ENCODE data around the gene PDGFD.

The PDGFD gene

GRCh38 chr11:103944251-103944940, 219.6 kb downstream of the PDGFD start:
- TF ChIP-seq, protein P1, sequence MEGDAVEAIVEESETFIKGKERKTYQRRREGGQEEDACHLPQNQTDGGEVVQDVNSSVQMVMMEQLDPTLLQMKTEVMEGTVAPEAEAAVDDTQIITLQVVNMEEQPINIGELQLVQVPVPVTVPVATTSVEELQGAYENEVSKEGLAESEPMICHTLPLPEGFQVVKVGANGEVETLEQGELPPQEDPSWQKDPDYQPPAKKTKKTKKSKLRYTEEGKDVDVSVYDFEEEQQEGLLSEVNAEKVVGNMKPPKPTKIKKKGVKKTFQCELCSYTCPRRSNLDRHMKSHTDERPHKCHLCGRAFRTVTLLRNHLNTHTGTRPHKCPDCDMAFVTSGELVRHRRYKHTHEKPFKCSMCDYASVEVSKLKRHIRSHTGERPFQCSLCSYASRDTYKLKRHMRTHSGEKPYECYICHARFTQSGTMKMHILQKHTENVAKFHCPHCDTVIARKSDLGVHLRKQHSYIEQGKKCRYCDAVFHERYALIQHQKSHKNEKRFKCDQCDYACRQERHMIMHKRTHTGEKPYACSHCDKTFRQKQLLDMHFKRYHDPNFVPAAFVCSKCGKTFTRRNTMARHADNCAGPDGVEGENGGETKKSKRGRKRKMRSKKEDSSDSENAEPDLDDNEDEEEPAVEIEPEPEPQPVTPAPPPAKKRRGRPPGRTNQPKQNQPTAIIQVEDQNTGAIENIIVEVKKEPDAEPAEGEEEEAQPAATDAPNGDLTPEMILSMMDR (IDR thresholded peaks at IDR 0.05) = no peak
- no peak overlapping the region for H3K27ac ChIP-seq
- no peak for DNase-seq (ENCODE audit: low spot score)
- no peak overlapping the region for H3K4me3 ChIP-seq

DNA sequence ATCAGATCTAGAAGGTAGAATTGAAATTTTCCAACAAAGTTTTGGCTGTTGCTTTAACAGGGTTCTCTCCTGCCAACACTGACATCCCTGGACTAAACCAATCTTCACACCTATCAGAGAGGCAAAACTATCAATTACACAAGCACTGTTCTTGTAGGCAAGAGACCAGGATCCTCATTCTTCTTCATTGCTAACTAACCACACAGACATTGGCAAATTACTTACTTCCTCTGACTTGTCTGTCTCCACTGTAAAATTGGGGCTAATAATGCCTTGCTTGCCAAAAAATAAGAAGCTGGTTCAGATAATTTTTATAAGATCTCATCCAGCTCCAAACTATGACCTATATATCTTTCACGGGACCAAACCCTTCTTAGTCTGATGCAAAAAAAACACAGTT, 221.3 kb downstream of the PDGFD start:
- TF ChIP-seq, protein P1 (IDR thresholded peaks at IDR 0.05) = no peak
- Histone ChIP-seq H3K4me3 (no peak overlapping the region), H3K27ac (no peak overlapping the region)
- DNase-seq (ENCODE audit: low spot score) = no peak

DNA sequence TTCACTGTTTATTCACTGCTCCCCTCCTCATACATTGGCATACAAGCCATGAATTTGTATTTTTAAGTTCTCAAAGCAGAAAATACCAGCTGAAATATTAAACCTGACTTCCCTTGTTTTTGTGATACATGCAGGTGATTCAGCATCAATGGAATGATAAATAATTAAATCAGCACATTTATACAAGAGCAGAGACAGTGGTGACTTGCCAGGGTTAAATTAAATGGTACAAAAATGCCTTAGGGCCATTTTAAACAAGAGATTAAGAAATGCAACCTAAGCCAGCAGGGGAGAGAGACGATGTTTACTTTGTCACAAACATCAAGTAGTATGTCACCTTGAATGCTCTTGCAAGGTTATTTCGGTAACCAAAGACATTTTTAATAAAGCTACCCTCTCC, 223.4 kb downstream of the PDGFD start:
- DNase-seq (ENCODE audit: low spot score) = no peak
- Histone ChIP-seq H3K4me3 (no peak overlapping the region), H3K27ac (no peak overlapping the region)
- TF ChIP-seq, protein P1 (IDR thresholded peaks at IDR 0.05) = no peak

DNA sequence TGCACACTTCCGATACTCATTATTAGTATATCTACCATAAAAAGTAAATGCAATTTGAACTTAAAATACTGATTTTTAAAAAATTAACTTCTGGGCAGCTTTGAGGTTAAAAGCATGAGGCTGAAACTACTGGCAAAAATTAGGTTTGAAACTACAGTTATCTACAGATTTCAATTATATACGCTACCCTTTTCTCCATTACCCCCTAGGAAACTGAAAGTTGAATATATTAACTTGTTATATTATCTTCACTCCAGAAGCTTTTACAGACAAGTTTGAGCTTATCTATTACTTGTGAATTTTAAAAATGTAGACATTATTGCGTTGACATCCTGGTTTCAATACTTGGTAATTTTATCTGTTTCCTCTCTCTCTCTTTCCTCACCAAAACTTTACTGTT, 224.3 kb downstream of the PDGFD start:
- no peak for DNase-seq (ENCODE audit: low spot score)
- TF ChIP-seq, protein P1 (IDR thresholded peaks at IDR 0.05) = no peak
- H3K27ac ChIP-seq = no peak overlapping the region
- no peak overlapping the region for H3K4me3 ChIP-seq

GRCh38 chr11:103936059-103936458, 227.9 kb downstream of the PDGFD start:
- Histone ChIP-seq H3K27ac (no peak overlapping the region), H3K4me3 (no peak overlapping the region)
- TF ChIP-seq, protein P1 (IDR thresholded peaks at IDR 0.05) = no peak
- DNase-seq (ENCODE audit: low spot score) = no peak

- H3K4me3 ChIP-seq = no peak overlapping the region
- TF ChIP-seq, protein P1 (IDR thresholded peaks at IDR 0.05) = no peak
- no peak for DNase-seq (ENCODE audit: low spot score)
- H3K27ac ChIP-seq = no peak overlapping the region
Observed at GRCh38 chr11:103935219-103935618, 228.7 kb downstream of the PDGFD start.

DNA sequence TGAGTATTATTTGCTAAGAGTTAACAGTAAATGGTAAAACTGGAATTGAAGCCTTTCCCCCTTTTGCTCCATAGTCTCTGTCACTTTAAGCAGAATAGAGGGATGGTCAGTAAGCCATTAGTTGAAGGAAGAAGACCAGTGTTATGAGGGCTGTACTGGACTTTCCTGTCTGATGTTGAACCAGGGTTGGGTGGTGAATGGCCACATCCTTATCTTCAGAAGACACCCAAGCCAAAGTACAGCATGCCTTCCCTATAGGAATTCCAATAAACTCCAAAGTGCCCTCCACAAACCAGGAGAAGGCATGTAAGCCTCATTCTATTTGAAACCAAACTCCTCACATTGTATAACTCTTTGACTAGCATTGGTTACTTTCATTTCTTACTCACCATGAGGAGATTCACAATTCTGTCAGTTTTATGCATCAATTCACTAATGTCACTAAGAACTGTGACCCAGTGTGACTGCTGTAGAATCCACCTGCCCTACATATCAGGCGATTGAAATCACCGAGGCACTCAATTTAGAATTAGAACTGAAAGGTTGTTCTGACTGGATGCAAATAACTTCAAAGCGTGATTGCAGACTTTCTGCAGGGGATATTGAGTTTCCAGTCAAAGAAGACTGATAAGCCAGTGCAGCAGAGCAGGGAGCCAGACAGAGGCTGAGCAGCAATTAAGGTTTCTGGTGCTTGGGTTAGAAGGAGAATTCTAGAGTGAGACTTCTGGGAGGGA, 234.6 kb downstream of the PDGFD start:
- TF ChIP-seq, protein P1 (IDR thresholded peaks at IDR 0.05) = no peak

More for the DNA sequence above, 234.6 kb downstream of the PDGFD start:
- no peak for DNase-seq (ENCODE audit: low spot score)
- Histone ChIP-seq H3K27ac (no peak overlapping the region), H3K4me3 (no peak overlapping the region)
